OCI-LY7 (cell line): ENCODE results near the gene GRIK2. TPM values are rescaled to one million over a fixed set of nuclear protein-coding genes. Genes with fewer than 3 reads are reported as not detected.

ENCODE experiments used
- BruUV-seq: library from RNA; stranded (reverse); fragments of 400-500 nt; replicated peaks from 2 replicates; lab custom pipeline; 2021; lab: Mats Ljungman, UMichigan
- CTCF ChIA-PET: fragments of 300-600 bp; sonication (Branson Sonifier 250); formaldehyde crosslinking; loops from one replicate; lab custom pipeline; 2022; ENCODE audit warnings: antibody characterized with exemption; ENCODE audit not compliant: unreplicated experiment; lab: Charles Lee
- POLR2A ChIA-PET: fragments of 300-600 bp; sonication (Branson Sonifier 250); formaldehyde crosslinking; loops from one replicate; lab custom pipeline; 2022; ENCODE audit warnings: antibody characterized with exemption; lab: Charles Lee
- DNase-seq: peaks from one replicate; pipeline ENCODE4 v3.0.0-alpha.2; 2015; ENCODE audit warnings: low spot score
- H2AFZ ChIP-seq: fragments of 200-600 bp; sonication (generic), shearing (Covaris generic); 2 replicates; pipeline ENCODE4 v1.6.1; 2014; ENCODE audit warnings: mild to moderate bottlenecking, antibody characterized with exemption, low read length, moderate library complexity
- H3K27ac ChIP-seq: fragments of 200-600 bp; sonication (generic); 2 replicates; pipeline ENCODE4 v1.5.1; 2014; ENCODE audit warnings: mixed run types, low read depth, mild to moderate bottlenecking, moderate library complexity, low read length, inconsistent platforms; ENCODE audit not compliant: poor library complexity, severe bottlenecking
- H3K36me3 ChIP-seq: fragments of 200-600 bp; sonication (generic); 2 replicates; pipeline ENCODE4 v1.6.1; 2014; ENCODE audit warnings: mild to moderate bottlenecking, antibody characterized with exemption, low read length, moderate library complexity, mixed read lengths; ENCODE audit not compliant: insufficient read depth
- H3K4me1 ChIP-seq: fragments of 200-600 bp; sonication (generic); 2 replicates; pipeline ENCODE4 v1.5.1; 2014; ENCODE audit warnings: mild to moderate bottlenecking, low read length; ENCODE audit not compliant: insufficient read depth, poor library complexity, severe bottlenecking
- H3K4me2 ChIP-seq: fragments of 200-600 bp; sonication (generic); 2 replicates; pipeline ENCODE4 v1.6.1; 2014; ENCODE audit warnings: mild to moderate bottlenecking, low read length
- H3K4me3 ChIP-seq: fragments of 200-600 bp; sonication (generic); 2 replicates; pipeline ENCODE4 v1.5.1; 2014; ENCODE audit warnings: mild to moderate bottlenecking, low read depth, low read length; ENCODE audit not compliant: poor library complexity, severe bottlenecking
- H3K79me2 ChIP-seq: fragments of 200-600 bp; sonication (generic); 2 replicates; pipeline ENCODE4 v1.6.1; 2016; ENCODE audit warnings: low read depth, mild to moderate bottlenecking, low read length, moderate library complexity, mixed read lengths; ENCODE audit not compliant: insufficient read depth
- H3K9me2 ChIP-seq: fragments of 200-600 bp; sonication (generic); 2 replicates; pipeline ENCODE4 v1.6.1; 2016; ENCODE audit warnings: mild to moderate bottlenecking, low read length, mixed read lengths; ENCODE audit not compliant: insufficient read depth
- H3K9me3 ChIP-seq: fragments of 200-600 bp; sonication (generic); 2 replicates; pipeline ENCODE4 v1.6.1; 2014; ENCODE audit warnings: mild to moderate bottlenecking, mixed run types, low read length, mixed read lengths
- H4K20me1 ChIP-seq: fragments of 200-600 bp; sonication (generic); 2 replicates; pipeline ENCODE4 v1.6.1; 2014; ENCODE audit warnings: mild to moderate bottlenecking, antibody characterized with exemption, low read length, moderate library complexity, mixed read lengths; ENCODE audit not compliant: insufficient read depth
- EZH2phosphoT487 ChIP-seq: fragments of 200-600 bp; sonication (generic); IDR thresholded peaks from 2 replicates; pipeline ENCODE4 v1.6.1; 2018; ENCODE audit warnings: low read depth, borderline replicate concordance, mild to moderate bottlenecking, mixed run types, antibody characterized with exemption, low read length, moderate library complexity, mixed read lengths
- intact Hi-C: fragments of 100-400 bp; cut with micrococcal nuclease; formaldehyde crosslinking; loops from one replicate; pipeline ENCODE4 v1.10.0; 2022; ENCODE audit not compliant: unreplicated experiment
- total RNA-seq, 2 experiments: library from RNA; depleted of rRNA in 1 of 2; stranded (reverse); fragments of >200 nt in 1 of 2; shearing (Covaris generic) in 1 of 2; gene quantifications; 2 replicates each; pipeline ENCODE4 v1.2.3, GENCODE V29; 2014 to 2022
- TF ChIP-seq, protein P1 (sequence below): fragments of 200-600 bp; sonication (generic); conservative IDR thresholded peaks from 2 replicates; pipeline ENCODE4 v1.5.1; 2014; ENCODE audit warnings: mild to moderate bottlenecking, antibody characterized with exemption, low read length, moderate library complexity, mixed read lengths

GRIK2 gene
- total RNA-seq, 2 experiments from 2014 or later, result not detected

DNA sequence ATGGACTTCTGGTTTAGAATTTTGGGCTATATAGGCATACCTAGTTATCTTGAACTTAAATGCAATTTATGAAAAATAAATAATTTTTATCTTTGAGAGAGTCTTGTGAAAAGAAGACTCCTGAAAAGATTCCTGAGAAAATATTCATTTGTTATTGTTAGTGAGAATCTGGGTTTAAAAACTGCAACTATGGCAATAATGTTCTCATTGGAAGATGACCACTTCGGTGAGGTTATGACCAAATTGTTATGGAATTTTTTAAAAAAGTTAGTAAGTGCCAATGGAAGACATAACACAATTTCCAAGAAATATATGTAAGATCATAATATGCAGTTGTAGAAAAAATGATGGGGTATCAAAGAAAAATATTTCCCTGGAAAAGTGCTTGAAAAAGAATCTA lies 46.3 kb downstream of the GRIK2 start:
- no peak overlapping the region for H2AFZ ChIP-seq
- DNase-seq, result no peak
- ChIA-PET CTCF (no interaction called here), POLR2A (interaction anchor here (1.6 kb wide), 1 partner anchor 11 kb away, joined by 6 read pairs; no protein-coding TSS in a partner anchor)
- TF ChIP-seq, protein P1, sequence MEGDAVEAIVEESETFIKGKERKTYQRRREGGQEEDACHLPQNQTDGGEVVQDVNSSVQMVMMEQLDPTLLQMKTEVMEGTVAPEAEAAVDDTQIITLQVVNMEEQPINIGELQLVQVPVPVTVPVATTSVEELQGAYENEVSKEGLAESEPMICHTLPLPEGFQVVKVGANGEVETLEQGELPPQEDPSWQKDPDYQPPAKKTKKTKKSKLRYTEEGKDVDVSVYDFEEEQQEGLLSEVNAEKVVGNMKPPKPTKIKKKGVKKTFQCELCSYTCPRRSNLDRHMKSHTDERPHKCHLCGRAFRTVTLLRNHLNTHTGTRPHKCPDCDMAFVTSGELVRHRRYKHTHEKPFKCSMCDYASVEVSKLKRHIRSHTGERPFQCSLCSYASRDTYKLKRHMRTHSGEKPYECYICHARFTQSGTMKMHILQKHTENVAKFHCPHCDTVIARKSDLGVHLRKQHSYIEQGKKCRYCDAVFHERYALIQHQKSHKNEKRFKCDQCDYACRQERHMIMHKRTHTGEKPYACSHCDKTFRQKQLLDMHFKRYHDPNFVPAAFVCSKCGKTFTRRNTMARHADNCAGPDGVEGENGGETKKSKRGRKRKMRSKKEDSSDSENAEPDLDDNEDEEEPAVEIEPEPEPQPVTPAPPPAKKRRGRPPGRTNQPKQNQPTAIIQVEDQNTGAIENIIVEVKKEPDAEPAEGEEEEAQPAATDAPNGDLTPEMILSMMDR, result no peak
- TF ChIP-seq EZH2phosphoT487, result no peak
- H3K4me2 ChIP-seq, result no peak overlapping the region
- H3K9me3 ChIP-seq, result no peaks in the 10 kb centered on the region
- no peaks in the 10 kb centered on the region for H3K9me2 ChIP-seq
- no peaks in the 10 kb centered on the region for H3K36me3 ChIP-seq
- no peak overlapping the region for H3K4me3 ChIP-seq
- no peak overlapping the region for H3K27ac ChIP-seq
- intact Hi-C loops, result no loop called here
- BruUV-seq, result no TSS peak
- no peaks in the 10 kb centered on the region for H3K79me2 ChIP-seq
- H3K4me1 ChIP-seq, result no peaks in the 10 kb centered on the region
- H4K20me1 ChIP-seq, result no peaks in the 10 kb centered on the region

DNA sequence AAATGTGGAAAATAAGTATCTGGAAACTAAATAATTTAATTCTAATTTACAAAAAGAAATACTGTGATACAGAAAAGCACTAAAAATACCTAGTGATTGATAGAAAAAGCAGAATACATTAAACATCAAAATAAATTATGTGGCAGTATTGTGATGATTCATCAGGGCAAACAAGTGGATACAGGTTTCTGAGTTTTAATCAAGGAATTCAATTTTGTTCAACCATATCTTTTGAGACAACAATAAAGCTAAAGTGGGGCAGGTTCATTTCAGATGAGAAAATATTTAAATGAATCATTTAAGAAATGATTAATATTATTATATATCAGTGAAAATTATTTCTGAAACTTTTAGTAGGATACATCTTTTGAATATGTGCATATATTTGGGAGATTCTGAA lies 49.8 kb downstream of the GRIK2 start:
- H3K4me1 ChIP-seq, result no peaks in the 10 kb centered on the region
- no peak overlapping the region for H3K4me3 ChIP-seq
- no peak for DNase-seq
- intact Hi-C loops, result no loop called here
- no peak overlapping the region for H3K4me2 ChIP-seq
- TF ChIP-seq EZH2phosphoT487, result no peak
- TF ChIP-seq, protein P1, result no peak
- POLR2A ChIA-PET, result no interaction called here
- CTCF ChIA-PET, result no interaction called here
- H2AFZ ChIP-seq, result no peak overlapping the region
- no peak overlapping the region for H3K27ac ChIP-seq
- H3K79me2 ChIP-seq, result no peaks in the 10 kb centered on the region
- BruUV-seq, result no TSS peak
- no peaks in the 10 kb centered on the region for H3K9me2 ChIP-seq
- no peaks in the 10 kb centered on the region for H3K36me3 ChIP-seq
- no peaks in the 10 kb centered on the region for H4K20me1 ChIP-seq
- no peaks in the 10 kb centered on the region for H3K9me3 ChIP-seq

DNA sequence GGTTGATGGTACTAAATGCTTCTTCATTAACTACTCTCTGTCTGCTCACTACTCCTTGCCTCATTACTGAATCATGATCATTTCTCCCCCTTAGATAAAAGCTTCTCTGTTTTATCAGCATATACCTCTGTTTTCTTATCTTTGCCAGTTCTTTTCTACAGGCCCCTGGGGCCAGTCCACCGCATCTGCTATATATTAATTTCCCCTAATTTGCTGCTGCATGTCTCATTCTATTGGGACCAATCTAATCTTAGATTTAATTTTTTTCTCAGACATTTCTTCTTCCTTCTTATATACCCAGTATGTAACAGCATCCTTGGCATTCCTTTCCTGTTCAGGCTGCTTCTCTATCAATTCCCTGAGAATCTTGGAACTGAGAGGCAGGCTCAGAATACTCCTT lies 51.2 kb downstream of the GRIK2 start:
- POLR2A ChIA-PET, result no interaction called here
- Histone ChIP-seq H3K9me2 (no peaks in the 10 kb centered on the region), H3K79me2 (no peaks in the 10 kb centered on the region), H4K20me1 (no peaks in the 10 kb centered on the region), H2AFZ (no peak overlapping the region), H3K9me3 (no peaks in the 10 kb centered on the region), H3K4me1 (no peaks in the 10 kb centered on the region), H3K4me2 (no peak overlapping the region), H3K36me3 (no peaks in the 10 kb centered on the region), H3K27ac (no peak overlapping the region), H3K4me3 (no peak overlapping the region)
- CTCF ChIA-PET, result no interaction called here
- intact Hi-C loops, result no loop called here
- no peak for TF ChIP-seq EZH2phosphoT487
- TF ChIP-seq, protein P1, result no peak
- DNase-seq, result no peak
- no TSS peak for BruUV-seq
